Ishikawa (cell line): Measurements from ENCODE around the gene PLBD2.

Source experiments
- EGR1 ChIP-seq: IDR thresholded peaks from 2 replicates; pipeline ENCODE4 v1.6.1; 2012
- EP300 ChIP-seq: IDR thresholded peaks from 2 replicates; pipeline ENCODE4 v1.6.1; 2012; ENCODE audit warnings: borderline replicate concordance
- FOXM1 ChIP-seq: IDR thresholded peaks from 2 replicates; pipeline ENCODE4 v1.6.1; 2012; ENCODE audit warnings: low read depth, borderline replicate concordance
- RAD21 ChIP-seq: IDR thresholded peaks from 2 replicates; pipeline ENCODE4 v1.6.1; 2012; ENCODE audit warnings: low read depth
- TF ChIP-seq, protein P1 (sequence below): IDR thresholded peaks from 2 replicates; pipeline ENCODE4 v1.6.1; 2012; ENCODE audit warnings: low read depth, mild to moderate bottlenecking
- TF ChIP-seq, protein P2 (sequence below): IDR thresholded peaks from 2 replicates; pipeline ENCODE4 v1.6.1; 2012

DNA sequence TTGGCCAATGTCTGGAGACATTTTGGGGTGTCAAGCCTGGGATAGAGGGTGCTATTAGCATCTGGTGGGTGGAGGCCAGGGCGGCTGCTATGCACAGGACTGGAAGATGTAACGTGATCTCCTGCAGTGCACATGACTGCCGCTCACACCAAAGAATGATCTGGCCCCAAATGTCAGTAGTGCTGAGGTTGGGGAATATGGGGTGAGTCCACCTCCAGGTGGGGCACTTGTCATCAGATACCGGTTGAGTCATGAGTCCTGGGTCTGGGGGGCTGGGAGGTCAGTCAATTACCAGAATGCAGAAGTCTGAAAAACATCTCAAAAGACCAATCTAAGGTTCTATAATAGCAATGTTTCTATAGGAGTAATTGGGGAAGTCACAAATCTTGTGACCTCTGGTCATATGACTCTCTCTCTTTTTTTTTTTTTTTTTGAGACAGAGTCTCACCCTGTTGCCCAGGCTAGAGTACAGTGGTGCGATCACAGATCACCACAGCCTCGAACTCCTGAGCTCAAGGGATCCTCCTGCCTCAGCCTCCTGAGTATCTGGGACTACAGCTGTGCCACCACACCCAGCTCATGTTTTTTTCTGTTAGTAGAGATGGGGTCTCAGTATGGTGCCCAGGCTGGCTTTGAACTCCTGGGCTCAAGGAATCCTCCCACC, 57.8 kb downstream of the PLBD2 start:
- TF ChIP-seq, protein P1, sequence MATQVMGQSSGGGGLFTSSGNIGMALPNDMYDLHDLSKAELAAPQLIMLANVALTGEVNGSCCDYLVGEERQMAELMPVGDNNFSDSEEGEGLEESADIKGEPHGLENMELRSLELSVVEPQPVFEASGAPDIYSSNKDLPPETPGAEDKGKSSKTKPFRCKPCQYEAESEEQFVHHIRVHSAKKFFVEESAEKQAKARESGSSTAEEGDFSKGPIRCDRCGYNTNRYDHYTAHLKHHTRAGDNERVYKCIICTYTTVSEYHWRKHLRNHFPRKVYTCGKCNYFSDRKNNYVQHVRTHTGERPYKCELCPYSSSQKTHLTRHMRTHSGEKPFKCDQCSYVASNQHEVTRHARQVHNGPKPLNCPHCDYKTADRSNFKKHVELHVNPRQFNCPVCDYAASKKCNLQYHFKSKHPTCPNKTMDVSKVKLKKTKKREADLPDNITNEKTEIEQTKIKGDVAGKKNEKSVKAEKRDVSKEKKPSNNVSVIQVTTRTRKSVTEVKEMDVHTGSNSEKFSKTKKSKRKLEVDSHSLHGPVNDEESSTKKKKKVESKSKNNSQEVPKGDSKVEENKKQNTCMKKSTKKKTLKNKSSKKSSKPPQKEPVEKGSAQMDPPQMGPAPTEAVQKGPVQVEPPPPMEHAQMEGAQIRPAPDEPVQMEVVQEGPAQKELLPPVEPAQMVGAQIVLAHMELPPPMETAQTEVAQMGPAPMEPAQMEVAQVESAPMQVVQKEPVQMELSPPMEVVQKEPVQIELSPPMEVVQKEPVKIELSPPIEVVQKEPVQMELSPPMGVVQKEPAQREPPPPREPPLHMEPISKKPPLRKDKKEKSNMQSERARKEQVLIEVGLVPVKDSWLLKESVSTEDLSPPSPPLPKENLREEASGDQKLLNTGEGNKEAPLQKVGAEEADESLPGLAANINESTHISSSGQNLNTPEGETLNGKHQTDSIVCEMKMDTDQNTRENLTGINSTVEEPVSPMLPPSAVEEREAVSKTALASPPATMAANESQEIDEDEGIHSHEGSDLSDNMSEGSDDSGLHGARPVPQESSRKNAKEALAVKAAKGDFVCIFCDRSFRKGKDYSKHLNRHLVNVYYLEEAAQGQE: no peak
- no peak for TF ChIP-seq EP300
- TF ChIP-seq FOXM1: no peak
- no peak for TF ChIP-seq RAD21
- no peak for TF ChIP-seq EGR1
- TF ChIP-seq, protein P2, sequence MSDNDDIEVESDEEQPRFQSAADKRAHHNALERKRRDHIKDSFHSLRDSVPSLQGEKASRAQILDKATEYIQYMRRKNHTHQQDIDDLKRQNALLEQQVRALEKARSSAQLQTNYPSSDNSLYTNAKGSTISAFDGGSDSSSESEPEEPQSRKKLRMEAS: no peak
